ENCODE measurements around the gene GPC6. TPM values are rescaled to one million over a fixed set of nuclear protein-coding genes. Genes with fewer than 3 reads are reported as not detected.

Gene GPC6
- total and polyA plus RNA-seq, 9 of the 15 experiments (the other 6 are each of a cell fraction or from before 2014, with no cell fraction given), result under 0.01 to 0.20 (median 0.01) TPM; not detected in 4

GRCh38 chr13:93714171-93714570 lies 487.6 kb downstream of the GPC6 start (continued):
- TF ChIP-seq ZBTB5 (IDR thresholded peaks at IDR 0.05), result no peak
- TF ChIP-seq ATF3 (IDR thresholded peaks at IDR 0.05), result no peak
- no peak for TF ChIP-seq ATF3 (CRISPR knock-in tag; conservative IDR thresholded peaks at IDR 0.05)
- TF ChIP-seq, protein P1, sequence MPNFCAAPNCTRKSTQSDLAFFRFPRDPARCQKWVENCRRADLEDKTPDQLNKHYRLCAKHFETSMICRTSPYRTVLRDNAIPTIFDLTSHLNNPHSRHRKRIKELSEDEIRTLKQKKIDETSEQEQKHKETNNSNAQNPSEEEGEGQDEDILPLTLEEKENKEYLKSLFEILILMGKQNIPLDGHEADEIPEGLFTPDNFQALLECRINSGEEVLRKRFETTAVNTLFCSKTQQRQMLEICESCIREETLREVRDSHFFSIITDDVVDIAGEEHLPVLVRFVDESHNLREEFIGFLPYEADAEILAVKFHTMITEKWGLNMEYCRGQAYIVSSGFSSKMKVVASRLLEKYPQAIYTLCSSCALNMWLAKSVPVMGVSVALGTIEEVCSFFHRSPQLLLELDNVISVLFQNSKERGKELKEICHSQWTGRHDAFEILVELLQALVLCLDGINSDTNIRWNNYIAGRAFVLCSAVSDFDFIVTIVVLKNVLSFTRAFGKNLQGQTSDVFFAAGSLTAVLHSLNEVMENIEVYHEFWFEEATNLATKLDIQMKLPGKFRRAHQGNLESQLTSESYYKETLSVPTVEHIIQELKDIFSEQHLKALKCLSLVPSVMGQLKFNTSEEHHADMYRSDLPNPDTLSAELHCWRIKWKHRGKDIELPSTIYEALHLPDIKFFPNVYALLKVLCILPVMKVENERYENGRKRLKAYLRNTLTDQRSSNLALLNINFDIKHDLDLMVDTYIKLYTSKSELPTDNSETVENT (CRISPR knock-in tag; IDR thresholded peaks at IDR 0.05), result no peak
- TF ChIP-seq, protein P2, sequence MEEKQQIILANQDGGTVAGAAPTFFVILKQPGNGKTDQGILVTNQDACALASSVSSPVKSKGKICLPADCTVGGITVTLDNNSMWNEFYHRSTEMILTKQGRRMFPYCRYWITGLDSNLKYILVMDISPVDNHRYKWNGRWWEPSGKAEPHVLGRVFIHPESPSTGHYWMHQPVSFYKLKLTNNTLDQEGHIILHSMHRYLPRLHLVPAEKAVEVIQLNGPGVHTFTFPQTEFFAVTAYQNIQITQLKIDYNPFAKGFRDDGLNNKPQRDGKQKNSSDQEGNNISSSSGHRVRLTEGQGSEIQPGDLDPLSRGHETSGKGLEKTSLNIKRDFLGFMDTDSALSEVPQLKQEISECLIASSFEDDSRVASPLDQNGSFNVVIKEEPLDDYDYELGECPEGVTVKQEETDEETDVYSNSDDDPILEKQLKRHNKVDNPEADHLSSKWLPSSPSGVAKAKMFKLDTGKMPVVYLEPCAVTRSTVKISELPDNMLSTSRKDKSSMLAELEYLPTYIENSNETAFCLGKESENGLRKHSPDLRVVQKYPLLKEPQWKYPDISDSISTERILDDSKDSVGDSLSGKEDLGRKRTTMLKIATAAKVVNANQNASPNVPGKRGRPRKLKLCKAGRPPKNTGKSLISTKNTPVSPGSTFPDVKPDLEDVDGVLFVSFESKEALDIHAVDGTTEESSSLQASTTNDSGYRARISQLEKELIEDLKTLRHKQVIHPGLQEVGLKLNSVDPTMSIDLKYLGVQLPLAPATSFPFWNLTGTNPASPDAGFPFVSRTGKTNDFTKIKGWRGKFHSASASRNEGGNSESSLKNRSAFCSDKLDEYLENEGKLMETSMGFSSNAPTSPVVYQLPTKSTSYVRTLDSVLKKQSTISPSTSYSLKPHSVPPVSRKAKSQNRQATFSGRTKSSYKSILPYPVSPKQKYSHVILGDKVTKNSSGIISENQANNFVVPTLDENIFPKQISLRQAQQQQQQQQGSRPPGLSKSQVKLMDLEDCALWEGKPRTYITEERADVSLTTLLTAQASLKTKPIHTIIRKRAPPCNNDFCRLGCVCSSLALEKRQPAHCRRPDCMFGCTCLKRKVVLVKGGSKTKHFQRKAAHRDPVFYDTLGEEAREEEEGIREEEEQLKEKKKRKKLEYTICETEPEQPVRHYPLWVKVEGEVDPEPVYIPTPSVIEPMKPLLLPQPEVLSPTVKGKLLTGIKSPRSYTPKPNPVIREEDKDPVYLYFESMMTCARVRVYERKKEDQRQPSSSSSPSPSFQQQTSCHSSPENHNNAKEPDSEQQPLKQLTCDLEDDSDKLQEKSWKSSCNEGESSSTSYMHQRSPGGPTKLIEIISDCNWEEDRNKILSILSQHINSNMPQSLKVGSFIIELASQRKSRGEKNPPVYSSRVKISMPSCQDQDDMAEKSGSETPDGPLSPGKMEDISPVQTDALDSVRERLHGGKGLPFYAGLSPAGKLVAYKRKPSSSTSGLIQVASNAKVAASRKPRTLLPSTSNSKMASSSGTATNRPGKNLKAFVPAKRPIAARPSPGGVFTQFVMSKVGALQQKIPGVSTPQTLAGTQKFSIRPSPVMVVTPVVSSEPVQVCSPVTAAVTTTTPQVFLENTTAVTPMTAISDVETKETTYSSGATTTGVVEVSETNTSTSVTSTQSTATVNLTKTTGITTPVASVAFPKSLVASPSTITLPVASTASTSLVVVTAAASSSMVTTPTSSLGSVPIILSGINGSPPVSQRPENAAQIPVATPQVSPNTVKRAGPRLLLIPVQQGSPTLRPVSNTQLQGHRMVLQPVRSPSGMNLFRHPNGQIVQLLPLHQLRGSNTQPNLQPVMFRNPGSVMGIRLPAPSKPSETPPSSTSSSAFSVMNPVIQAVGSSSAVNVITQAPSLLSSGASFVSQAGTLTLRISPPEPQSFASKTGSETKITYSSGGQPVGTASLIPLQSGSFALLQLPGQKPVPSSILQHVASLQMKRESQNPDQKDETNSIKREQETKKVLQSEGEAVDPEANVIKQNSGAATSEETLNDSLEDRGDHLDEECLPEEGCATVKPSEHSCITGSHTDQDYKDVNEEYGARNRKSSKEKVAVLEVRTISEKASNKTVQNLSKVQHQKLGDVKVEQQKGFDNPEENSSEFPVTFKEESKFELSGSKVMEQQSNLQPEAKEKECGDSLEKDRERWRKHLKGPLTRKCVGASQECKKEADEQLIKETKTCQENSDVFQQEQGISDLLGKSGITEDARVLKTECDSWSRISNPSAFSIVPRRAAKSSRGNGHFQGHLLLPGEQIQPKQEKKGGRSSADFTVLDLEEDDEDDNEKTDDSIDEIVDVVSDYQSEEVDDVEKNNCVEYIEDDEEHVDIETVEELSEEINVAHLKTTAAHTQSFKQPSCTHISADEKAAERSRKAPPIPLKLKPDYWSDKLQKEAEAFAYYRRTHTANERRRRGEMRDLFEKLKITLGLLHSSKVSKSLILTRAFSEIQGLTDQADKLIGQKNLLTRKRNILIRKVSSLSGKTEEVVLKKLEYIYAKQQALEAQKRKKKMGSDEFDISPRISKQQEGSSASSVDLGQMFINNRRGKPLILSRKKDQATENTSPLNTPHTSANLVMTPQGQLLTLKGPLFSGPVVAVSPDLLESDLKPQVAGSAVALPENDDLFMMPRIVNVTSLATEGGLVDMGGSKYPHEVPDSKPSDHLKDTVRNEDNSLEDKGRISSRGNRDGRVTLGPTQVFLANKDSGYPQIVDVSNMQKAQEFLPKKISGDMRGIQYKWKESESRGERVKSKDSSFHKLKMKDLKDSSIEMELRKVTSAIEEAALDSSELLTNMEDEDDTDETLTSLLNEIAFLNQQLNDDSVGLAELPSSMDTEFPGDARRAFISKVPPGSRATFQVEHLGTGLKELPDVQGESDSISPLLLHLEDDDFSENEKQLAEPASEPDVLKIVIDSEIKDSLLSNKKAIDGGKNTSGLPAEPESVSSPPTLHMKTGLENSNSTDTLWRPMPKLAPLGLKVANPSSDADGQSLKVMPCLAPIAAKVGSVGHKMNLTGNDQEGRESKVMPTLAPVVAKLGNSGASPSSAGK (IDR thresholded peaks at IDR 0.05), result no peak
- no peak for TF ChIP-seq CEBPG (CRISPR knock-in tag; IDR thresholded peaks at IDR 0.05)
- TF ChIP-seq CEBPG (tag; conservative IDR thresholded peaks at IDR 0.05 in 1 of 2, IDR thresholded peaks at IDR 0.05 in 1 of 2), result no peak
- TF ChIP-seq CTCF (IDR thresholded peaks at IDR 0.05 in 2 of 3, conservative IDR thresholded peaks at IDR 0.05 in 1 of 3; ENCODE audit: insufficient read depth in 2 of 3, low read depth in 1 of 3, low read length in 3 of 3), result no peak
